ENCODE measurements around the gene ZNF714. TPM values are rescaled to one million over a fixed set of nuclear protein-coding genes. Genes with fewer than 3 reads are reported as not detected.

ZNF714 gene
- total RNA-seq, 1 donor from 2014 or later, result 102 TPM

DNA sequence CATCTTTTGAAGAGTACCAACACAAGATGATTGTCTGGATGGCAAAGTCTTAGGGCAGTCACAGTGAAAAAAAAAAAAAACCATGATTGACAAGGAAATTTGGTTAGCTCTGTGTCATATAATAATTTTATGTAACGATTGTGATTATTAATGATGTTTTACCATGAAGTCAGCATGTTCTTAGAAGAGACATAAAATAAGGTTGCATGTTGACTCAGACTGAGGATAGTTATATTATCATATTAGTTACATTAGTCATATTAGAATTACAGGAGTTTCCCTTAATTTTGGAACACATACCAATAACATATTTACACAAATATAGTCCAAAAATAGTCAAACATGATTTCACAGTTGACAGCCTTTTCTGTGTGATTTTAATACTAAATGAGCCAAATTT, 65.5 kb downstream of the ZNF714 start:
- peaks cover 93% of the 10 kb centered on the region for H3K36me3 Mint-ChIP-seq
- TF ChIP-seq EZH2phosphoT487 (IDR thresholded peaks at IDR 0.05), result no peak
- no peak for TF ChIP-seq EZH2 (IDR thresholded peaks at IDR 0.05)
- no peak for TF ChIP-seq CTCF (IDR thresholded peaks at IDR 0.05)
- H3K36me3 ChIP-seq, result peaks cover 83% of the 10 kb centered on the region
- no peaks in the 10 kb centered on the region for H3K27me3 Mint-ChIP-seq (ENCODE audit: insufficient read depth, low read depth)
- H3K4me3 ChIP-seq, result no peak overlapping the region
- no peaks in the 10 kb centered on the region for H3K27me3 ChIP-seq
- H3K4me3 Mint-ChIP-seq, result no peak overlapping the region
- peaks cover 18% of the 10 kb centered on the region for H3F3A ChIP-seq (ENCODE audit: low read depth)
- H3K27ac Mint-ChIP-seq, result no peak overlapping the region
- H4K20me1 ChIP-seq (ENCODE audit: low read depth), result no peaks in the 10 kb centered on the region
- peaks cover 86% of the 10 kb centered on the region for H3K9me3 Mint-ChIP-seq
- H3K4me2 ChIP-seq, result no peak overlapping the region
- no peak overlapping the region for H3K27ac ChIP-seq
- H3K4me1 ChIP-seq, result peaks cover 9% of the 10 kb centered on the region
- H3K4me1 Mint-ChIP-seq, result peaks cover 5% of the 10 kb centered on the region
- peaks cover 25% of the 10 kb centered on the region for H3K9me3 ChIP-seq (ENCODE audit: low read depth)
- no peak overlapping the region for H2AFZ ChIP-seq (replicated peaks)
- no peak overlapping the region for H3K9ac ChIP-seq
- no peak for DNase-seq (ENCODE audit: low spot score)
- H3K79me2 ChIP-seq (ENCODE audit: low read depth), result peaks cover 97% of the 10 kb centered on the region

- peaks cover 18% of the 10 kb centered on the region for H3F3A ChIP-seq (ENCODE audit: low read depth)
- TF ChIP-seq CTCF (IDR thresholded peaks at IDR 0.05) (no peak), EZH2phosphoT487 (IDR thresholded peaks at IDR 0.05) (no peak)
- H3K4me1 Mint-ChIP-seq, result no peaks in the 10 kb centered on the region
- no peaks in the 10 kb centered on the region for H4K20me1 ChIP-seq (ENCODE audit: low read depth)
- DNase-seq (ENCODE audit: low spot score), result no peak
- H3K9me3 ChIP-seq (ENCODE audit: low read depth), result peaks cover 25% of the 10 kb centered on the region
- no peaks in the 10 kb centered on the region for H3K27me3 ChIP-seq
- peaks cover 95% of the 10 kb centered on the region for H3K36me3 Mint-ChIP-seq
- peaks cover 80% of the 10 kb centered on the region for H3K36me3 ChIP-seq
- no peak overlapping the region for H3K4me3 ChIP-seq
- peaks cover under 1% of the 10 kb centered on the region for H3K4me1 ChIP-seq
- peaks cover 97% of the 10 kb centered on the region for H3K79me2 ChIP-seq (ENCODE audit: low read depth)
- H3K4me3 Mint-ChIP-seq, result no peak overlapping the region
- no peak overlapping the region for H3K27ac Mint-ChIP-seq
- peaks cover 87% of the 10 kb centered on the region for H3K9me3 Mint-ChIP-seq
- no peaks in the 10 kb centered on the region for H3K27me3 Mint-ChIP-seq (ENCODE audit: insufficient read depth, low read depth)
- no peak overlapping the region for H3K9ac ChIP-seq
- H3K27ac ChIP-seq, result no peak overlapping the region
- H3K4me2 ChIP-seq, result no peak overlapping the region
- no peak overlapping the region for H2AFZ ChIP-seq (replicated peaks)
These were observed 66.7 kb downstream of the ZNF714 start for GRCh38 chr19:21148681-21149080.

DNA sequence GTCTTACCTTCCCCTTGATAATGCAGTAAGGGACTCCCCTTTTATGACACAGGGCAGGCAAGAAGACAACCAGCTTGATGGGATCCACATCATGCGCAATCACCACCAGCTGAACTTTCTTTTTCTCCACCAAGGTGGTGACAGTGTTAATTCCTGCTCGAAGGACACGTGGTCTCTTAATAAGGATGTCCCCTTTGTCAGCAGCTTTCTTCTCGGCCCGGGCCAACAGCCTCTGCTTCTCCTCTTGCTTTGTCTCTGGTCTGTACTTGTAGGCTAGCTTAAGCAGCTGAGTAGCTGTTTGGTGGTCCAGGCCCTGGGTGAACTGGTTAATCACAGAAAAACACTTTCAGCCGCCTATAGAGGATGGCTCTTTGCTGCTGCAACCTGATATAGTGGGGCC, 67.9 kb downstream of the ZNF714 start:
- Histone ChIP-seq H3K4me1 (no peaks in the 10 kb centered on the region), H3K27ac (no peak overlapping the region), H3K36me3 (peaks cover 68% of the 10 kb centered on the region), H3K9me3 (ENCODE audit: low read depth) (peaks cover 25% of the 10 kb centered on the region), H3K4me2 (no peak overlapping the region), H2AFZ (replicated peaks) (no peak overlapping the region), H3K27me3 (no peaks in the 10 kb centered on the region), H3F3A (ENCODE audit: low read depth) (peaks cover 18% of the 10 kb centered on the region), H3K9ac (no peak overlapping the region), H3K4me3 (no peak overlapping the region), H3K79me2 (ENCODE audit: low read depth) (peaks cover 92% of the 10 kb centered on the region), H4K20me1 (ENCODE audit: low read depth) (no peaks in the 10 kb centered on the region)
- Mint-ChIP-seq H3K27me3 (ENCODE audit: insufficient read depth, low read depth) (no peaks in the 10 kb centered on the region), H3K27ac (no peak overlapping the region), H3K36me3 (peaks cover 88% of the 10 kb centered on the region), H3K4me1 (no peaks in the 10 kb centered on the region), H3K4me3 (no peak overlapping the region), H3K9me3 (peaks cover 78% of the 10 kb centered on the region)
- TF ChIP-seq EZH2phosphoT487 (IDR thresholded peaks at IDR 0.05), result no peak
- no peak for TF ChIP-seq EZH2 (IDR thresholded peaks at IDR 0.05)
- no peak for TF ChIP-seq CTCF (IDR thresholded peaks at IDR 0.05)
- DNase-seq (ENCODE audit: low spot score), result no peak

All from neural progenitor cell (in vitro differentiated cells).